OCI-LY7 (cell line): Measurements from ENCODE around the gene KCNIP4. TPM values are rescaled to one million over a fixed set of nuclear protein-coding genes. Genes with fewer than 3 reads are reported as not detected.

ENCODE experiments used
- BruUV-seq: library from RNA; stranded (reverse); fragments of 400-500 nt; replicated peaks from 2 replicates; lab custom pipeline; 2021; lab: Mats Ljungman, UMichigan
- CTCF ChIA-PET: fragments of 300-600 bp; sonication (Branson Sonifier 250); formaldehyde crosslinking; loops from one replicate; lab custom pipeline; 2022; ENCODE audit warnings: antibody characterized with exemption; ENCODE audit not compliant: unreplicated experiment; lab: Charles Lee
- POLR2A ChIA-PET: fragments of 300-600 bp; sonication (Branson Sonifier 250); formaldehyde crosslinking; loops from one replicate; lab custom pipeline; 2022; ENCODE audit warnings: antibody characterized with exemption; lab: Charles Lee
- DNase-seq: peaks from one replicate; pipeline ENCODE4 v3.0.0-alpha.2; 2015; ENCODE audit warnings: low spot score
- H2AFZ ChIP-seq: fragments of 200-600 bp; sonication (generic), shearing (Covaris generic); 2 replicates; pipeline ENCODE4 v1.6.1; 2014; ENCODE audit warnings: mild to moderate bottlenecking, antibody characterized with exemption, low read length, moderate library complexity
- H3K27ac ChIP-seq: fragments of 200-600 bp; sonication (generic); 2 replicates; pipeline ENCODE4 v1.5.1; 2014; ENCODE audit warnings: mixed run types, low read depth, mild to moderate bottlenecking, moderate library complexity, low read length, inconsistent platforms; ENCODE audit not compliant: poor library complexity, severe bottlenecking
- H3K36me3 ChIP-seq: fragments of 200-600 bp; sonication (generic); 2 replicates; pipeline ENCODE4 v1.6.1; 2014; ENCODE audit warnings: mild to moderate bottlenecking, antibody characterized with exemption, low read length, moderate library complexity, mixed read lengths; ENCODE audit not compliant: insufficient read depth
- H3K4me1 ChIP-seq: fragments of 200-600 bp; sonication (generic); 2 replicates; pipeline ENCODE4 v1.5.1; 2014; ENCODE audit warnings: mild to moderate bottlenecking, low read length; ENCODE audit not compliant: insufficient read depth, poor library complexity, severe bottlenecking
- H3K4me2 ChIP-seq: fragments of 200-600 bp; sonication (generic); 2 replicates; pipeline ENCODE4 v1.6.1; 2014; ENCODE audit warnings: mild to moderate bottlenecking, low read length
- H3K4me3 ChIP-seq: fragments of 200-600 bp; sonication (generic); 2 replicates; pipeline ENCODE4 v1.5.1; 2014; ENCODE audit warnings: mild to moderate bottlenecking, low read depth, low read length; ENCODE audit not compliant: poor library complexity, severe bottlenecking
- H3K79me2 ChIP-seq: fragments of 200-600 bp; sonication (generic); 2 replicates; pipeline ENCODE4 v1.6.1; 2016; ENCODE audit warnings: low read depth, mild to moderate bottlenecking, low read length, moderate library complexity, mixed read lengths; ENCODE audit not compliant: insufficient read depth
- H3K9me2 ChIP-seq: fragments of 200-600 bp; sonication (generic); 2 replicates; pipeline ENCODE4 v1.6.1; 2016; ENCODE audit warnings: mild to moderate bottlenecking, low read length, mixed read lengths; ENCODE audit not compliant: insufficient read depth
- H3K9me3 ChIP-seq: fragments of 200-600 bp; sonication (generic); 2 replicates; pipeline ENCODE4 v1.6.1; 2014; ENCODE audit warnings: mild to moderate bottlenecking, mixed run types, low read length, mixed read lengths
- H4K20me1 ChIP-seq: fragments of 200-600 bp; sonication (generic); 2 replicates; pipeline ENCODE4 v1.6.1; 2014; ENCODE audit warnings: mild to moderate bottlenecking, antibody characterized with exemption, low read length, moderate library complexity, mixed read lengths; ENCODE audit not compliant: insufficient read depth
- EZH2phosphoT487 ChIP-seq: fragments of 200-600 bp; sonication (generic); IDR thresholded peaks from 2 replicates; pipeline ENCODE4 v1.6.1; 2018; ENCODE audit warnings: low read depth, borderline replicate concordance, mild to moderate bottlenecking, mixed run types, antibody characterized with exemption, low read length, moderate library complexity, mixed read lengths
- intact Hi-C: fragments of 100-400 bp; cut with micrococcal nuclease; formaldehyde crosslinking; loops from one replicate; pipeline ENCODE4 v1.10.0; 2022; ENCODE audit not compliant: unreplicated experiment
- total RNA-seq, 2 experiments: library from RNA; depleted of rRNA in 1 of 2; stranded (reverse); fragments of >200 nt in 1 of 2; shearing (Covaris generic) in 1 of 2; gene quantifications; 2 replicates each; pipeline ENCODE4 v1.2.3, GENCODE V29; 2014 to 2022
- TF ChIP-seq, protein P1 (sequence below): fragments of 200-600 bp; sonication (generic); conservative IDR thresholded peaks from 2 replicates; pipeline ENCODE4 v1.5.1; 2014; ENCODE audit warnings: mild to moderate bottlenecking, antibody characterized with exemption, low read length, moderate library complexity, mixed read lengths

KCNIP4 gene
- total RNA-seq, 2 experiments from 2014 or later = not detected

DNA sequence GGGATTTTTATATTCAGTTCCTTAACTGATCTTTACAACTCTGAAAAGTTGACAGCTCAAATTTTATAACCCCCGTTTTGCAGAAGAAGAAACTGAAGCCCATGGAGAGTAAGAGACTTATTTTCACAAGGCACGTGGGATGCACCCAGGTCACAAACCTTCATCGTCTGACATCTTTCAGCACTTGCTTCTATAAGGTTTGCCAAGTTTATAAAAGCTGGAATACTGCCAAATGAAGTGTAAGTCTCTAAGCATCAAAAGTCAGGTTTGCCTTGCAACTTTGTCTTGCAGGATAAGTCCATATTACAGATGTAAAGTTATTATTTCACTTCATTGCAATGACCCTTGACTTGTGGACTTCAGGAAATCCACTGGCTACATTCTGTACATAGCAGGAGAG lies 6.3 kb upstream of the KCNIP4 start:
- Histone ChIP-seq H3K27ac (no peak overlapping the region), H3K4me3 (no peak overlapping the region), H3K9me2 (no peaks in the 10 kb centered on the region), H2AFZ (no peak overlapping the region), H4K20me1 (no peaks in the 10 kb centered on the region), H3K36me3 (no peaks in the 10 kb centered on the region), H3K4me2 (no peak overlapping the region), H3K9me3 (no peaks in the 10 kb centered on the region), H3K79me2 (no peaks in the 10 kb centered on the region), H3K4me1 (no peaks in the 10 kb centered on the region)
- no TSS peak for BruUV-seq
- POLR2A ChIA-PET = no interaction called here
- intact Hi-C loops = no loop called here
- no peak for DNase-seq
- TF ChIP-seq EZH2phosphoT487 = no peak
- TF ChIP-seq, protein P1, sequence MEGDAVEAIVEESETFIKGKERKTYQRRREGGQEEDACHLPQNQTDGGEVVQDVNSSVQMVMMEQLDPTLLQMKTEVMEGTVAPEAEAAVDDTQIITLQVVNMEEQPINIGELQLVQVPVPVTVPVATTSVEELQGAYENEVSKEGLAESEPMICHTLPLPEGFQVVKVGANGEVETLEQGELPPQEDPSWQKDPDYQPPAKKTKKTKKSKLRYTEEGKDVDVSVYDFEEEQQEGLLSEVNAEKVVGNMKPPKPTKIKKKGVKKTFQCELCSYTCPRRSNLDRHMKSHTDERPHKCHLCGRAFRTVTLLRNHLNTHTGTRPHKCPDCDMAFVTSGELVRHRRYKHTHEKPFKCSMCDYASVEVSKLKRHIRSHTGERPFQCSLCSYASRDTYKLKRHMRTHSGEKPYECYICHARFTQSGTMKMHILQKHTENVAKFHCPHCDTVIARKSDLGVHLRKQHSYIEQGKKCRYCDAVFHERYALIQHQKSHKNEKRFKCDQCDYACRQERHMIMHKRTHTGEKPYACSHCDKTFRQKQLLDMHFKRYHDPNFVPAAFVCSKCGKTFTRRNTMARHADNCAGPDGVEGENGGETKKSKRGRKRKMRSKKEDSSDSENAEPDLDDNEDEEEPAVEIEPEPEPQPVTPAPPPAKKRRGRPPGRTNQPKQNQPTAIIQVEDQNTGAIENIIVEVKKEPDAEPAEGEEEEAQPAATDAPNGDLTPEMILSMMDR = no peak
- CTCF ChIA-PET = no interaction called here

GRCh38 chr4:21953653-21954052 lies 5.1 kb upstream of the KCNIP4 start:
- Histone ChIP-seq H3K4me2 (no peak overlapping the region), H3K4me1 (no peaks in the 10 kb centered on the region), H4K20me1 (no peaks in the 10 kb centered on the region), H3K9me2 (no peaks in the 10 kb centered on the region), H3K4me3 (no peak overlapping the region), H3K79me2 (no peaks in the 10 kb centered on the region), H3K9me3 (no peaks in the 10 kb centered on the region), H3K36me3 (no peaks in the 10 kb centered on the region), H3K27ac (no peak overlapping the region), H2AFZ (no peak overlapping the region)
- no peak for TF ChIP-seq EZH2phosphoT487
- TF ChIP-seq, protein P1 = no peak
- ChIA-PET CTCF (no interaction called here), POLR2A (no interaction called here)
- BruUV-seq = no TSS peak
- intact Hi-C loops = no loop called here
- no peak for DNase-seq

- POLR2A ChIA-PET = no interaction called here
- no TSS peak for BruUV-seq
- TF ChIP-seq, protein P1 = no peak
- TF ChIP-seq EZH2phosphoT487 = no peak
These were observed 4.0 kb upstream of the KCNIP4 start for GRCh38 chr4:21952549-21952948.

More at GRCh38 chr4:21952549-21952948, 4.0 kb upstream of the KCNIP4 start:
- no peak for DNase-seq
- Histone ChIP-seq H3K9me2 (no peaks in the 10 kb centered on the region), H3K79me2 (no peaks in the 10 kb centered on the region), H3K4me1 (no peaks in the 10 kb centered on the region), H3K36me3 (no peaks in the 10 kb centered on the region), H2AFZ (no peak overlapping the region), H3K27ac (no peak overlapping the region), H3K9me3 (no peaks in the 10 kb centered on the region), H4K20me1 (no peaks in the 10 kb centered on the region), H3K4me3 (no peak overlapping the region), H3K4me2 (no peak overlapping the region)
- CTCF ChIA-PET = no interaction called here
- intact Hi-C loops = no loop called here
